Cerebellar nuclear complex (tissue), 1 donor: ENCODE results near the gene SMG6.
"Not testable (repeated sequence)": the region's sequence is repeated elsewhere in the genome, so short reads cannot be mapped to it uniquely, and the experiment has no call there.

Source experiments
- DNase-seq, 2 experiments: peaks; one replicate each; lab custom pipeline; 2025; lab: John Stamatoyannopoulos, UW

SMG6 gene

DNA sequence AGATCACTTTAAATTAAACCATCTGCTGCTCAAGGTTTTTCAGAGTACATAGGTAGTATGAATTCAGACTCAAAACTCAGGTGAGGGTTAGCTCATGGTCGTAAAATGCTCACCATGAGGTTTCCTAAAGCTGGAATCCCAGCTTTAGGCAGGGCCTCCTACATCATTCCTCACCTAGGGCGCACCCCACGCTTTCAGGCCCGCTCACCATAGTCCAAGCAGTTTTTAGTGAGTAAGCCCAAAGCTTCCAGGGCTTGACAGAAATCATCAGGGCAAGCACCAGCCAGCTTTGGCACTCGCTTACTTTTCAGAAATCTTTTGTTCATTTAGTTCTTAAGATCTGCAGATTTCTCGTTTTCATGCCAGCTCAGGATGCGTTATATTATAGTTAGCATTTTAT lies 158.9 kb downstream of the SMG6 start:
- DNase-seq: no peak

DNA sequence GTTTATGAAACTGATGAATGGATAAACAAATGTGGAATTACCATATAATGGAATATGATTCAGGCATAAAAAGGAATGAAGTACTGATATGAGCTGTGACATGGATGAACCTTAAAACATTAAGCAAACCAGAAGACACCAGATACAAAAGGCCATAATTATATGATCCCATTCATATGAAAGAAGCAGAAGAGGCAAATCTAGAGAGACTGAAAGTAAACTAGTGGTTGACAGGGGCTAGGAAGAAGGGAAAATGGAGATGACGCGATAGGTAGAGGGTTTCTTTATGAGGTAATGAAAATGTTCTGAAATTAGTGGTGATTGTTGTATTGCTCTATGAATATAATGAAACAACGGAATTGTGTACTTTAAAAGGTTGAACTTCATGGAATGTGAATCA lies 160.3 kb downstream of the SMG6 start:
- no peak for DNase-seq

DNA sequence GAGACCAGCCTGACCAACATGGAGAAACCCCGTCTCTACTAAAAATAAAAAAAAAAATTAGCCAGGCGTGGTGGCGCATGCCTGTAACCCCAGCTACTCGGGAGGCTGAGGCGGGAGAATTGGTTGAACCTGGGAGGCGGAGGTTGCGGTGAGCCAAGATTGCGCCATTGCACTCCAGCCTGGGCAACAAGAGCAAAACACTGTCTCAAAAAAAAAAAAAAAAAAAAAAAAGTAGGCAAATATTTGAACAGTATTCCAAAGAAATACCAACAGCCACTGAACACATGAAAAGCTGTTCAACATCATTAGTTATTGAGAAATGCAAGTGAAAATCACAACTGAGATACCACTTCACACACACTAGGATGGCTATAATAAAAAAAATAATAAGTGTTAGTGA lies 160.9 kb downstream of the SMG6 start:
- DNase-seq: not testable (repeated sequence)

DNA sequence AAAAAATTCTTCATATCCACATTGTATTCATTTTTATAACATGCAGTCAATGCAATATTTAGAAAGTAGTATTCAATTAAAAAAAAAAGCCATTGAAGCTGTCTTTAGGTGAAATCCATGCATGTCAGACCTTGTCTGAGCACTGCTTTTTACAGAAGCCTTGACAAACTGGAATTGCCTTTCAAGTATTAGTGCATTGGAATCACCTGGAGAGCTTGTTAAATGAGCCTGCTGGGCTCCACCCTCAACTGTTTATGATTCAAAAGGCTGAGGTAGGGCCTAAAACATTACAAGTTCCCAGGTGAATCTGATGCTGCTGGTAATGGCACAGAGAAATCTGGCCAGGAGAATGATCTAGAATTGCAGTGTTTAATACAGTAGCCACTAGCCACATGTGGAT lies 162.9 kb downstream of the SMG6 start:
- DNase-seq: no peak

DNA sequence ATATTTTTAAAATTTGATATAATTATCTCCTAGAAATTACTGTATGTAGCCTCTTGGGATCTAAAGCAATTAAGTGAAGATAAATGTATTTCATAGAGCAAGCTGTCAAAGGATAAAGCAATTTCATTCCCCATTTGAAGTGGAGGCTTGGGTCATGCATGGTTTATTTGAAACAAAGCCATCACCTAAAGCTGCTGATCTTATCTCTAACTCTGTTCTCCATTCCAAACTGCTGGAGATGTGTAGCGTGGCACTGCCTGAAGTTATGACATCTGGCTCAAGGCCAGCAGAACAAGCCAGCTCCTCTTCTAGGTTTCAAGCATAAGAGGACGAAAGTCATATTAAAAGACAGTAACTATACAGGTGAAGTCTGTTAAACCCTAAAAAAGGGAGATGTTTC lies 164.8 kb downstream of the SMG6 start:
- no peak for DNase-seq

DNA sequence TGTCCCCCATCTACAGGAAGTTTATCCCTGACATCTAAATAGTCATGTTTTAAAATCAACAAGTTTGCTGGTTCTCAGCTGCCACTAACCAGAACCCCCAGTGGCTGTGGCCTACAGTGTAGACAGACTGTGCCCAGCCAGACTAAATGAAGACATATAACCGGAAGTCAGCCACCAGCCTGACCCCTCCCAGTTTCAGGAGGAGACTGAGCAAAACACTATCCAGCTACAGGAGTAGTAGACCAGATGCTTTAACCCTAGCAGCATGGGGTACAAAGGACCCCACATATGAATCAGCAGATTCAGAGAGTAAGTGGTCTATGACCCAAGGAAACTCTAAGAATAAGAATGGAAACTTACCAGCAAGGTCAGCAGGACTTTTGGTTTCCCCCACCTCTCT lies 165.3 kb downstream of the SMG6 start:
- no peak for DNase-seq

DNA sequence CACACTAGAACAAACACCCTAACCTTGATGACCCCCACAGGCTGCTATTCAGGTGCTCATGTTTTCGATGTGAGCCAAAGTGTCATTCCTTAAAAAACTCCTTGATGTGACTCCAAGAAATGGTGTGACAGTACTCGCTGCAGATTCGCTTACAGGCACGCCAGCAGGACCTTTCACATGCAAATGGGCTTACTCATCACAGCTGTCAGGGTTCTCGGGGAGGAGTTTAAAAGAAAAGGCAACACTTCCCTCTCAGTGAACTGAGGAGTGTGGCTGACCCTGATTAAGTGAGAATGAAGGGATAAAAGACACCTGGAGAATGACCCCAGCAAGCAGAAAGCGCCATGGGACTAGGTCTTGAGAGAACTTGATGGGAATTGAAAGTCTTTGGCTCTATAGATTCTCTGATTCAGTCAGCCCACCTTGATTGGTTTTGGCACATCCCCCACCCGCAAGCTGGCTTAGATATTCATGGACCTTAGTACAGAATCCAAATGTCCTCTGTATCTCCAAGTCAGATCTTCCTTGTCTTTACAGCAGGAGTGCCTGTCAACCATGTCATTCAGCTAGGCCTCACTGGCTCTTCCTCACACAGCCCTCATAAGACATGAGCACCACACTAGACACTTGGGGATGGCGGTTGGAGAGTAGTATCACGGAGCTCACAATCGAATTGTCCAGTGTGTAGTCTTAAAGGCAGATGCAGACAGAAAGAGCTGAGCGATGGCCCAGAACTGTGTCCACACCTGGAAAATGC lies 166.1 kb downstream of the SMG6 start:
- DNase-seq: no peak

DNA sequence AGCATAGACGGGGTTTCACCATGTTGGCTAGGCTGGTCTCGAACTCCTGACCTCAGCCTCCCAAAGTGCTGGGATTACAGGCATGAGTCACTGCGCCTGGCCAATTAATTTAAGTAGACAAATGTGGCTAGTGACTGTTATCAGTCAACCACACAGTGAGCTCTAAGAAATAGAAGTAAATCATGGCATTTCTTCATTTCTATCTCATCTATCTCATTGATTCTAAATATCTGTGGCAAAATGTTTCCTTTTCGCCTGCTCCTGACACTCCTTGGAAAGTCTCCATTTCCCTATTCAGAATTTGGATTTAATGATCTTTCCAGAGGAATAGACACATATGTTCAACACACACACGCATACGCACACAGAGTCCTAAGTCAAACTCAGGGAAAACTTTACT lies 167.3 kb downstream of the SMG6 start:
- no peak for DNase-seq

DNA sequence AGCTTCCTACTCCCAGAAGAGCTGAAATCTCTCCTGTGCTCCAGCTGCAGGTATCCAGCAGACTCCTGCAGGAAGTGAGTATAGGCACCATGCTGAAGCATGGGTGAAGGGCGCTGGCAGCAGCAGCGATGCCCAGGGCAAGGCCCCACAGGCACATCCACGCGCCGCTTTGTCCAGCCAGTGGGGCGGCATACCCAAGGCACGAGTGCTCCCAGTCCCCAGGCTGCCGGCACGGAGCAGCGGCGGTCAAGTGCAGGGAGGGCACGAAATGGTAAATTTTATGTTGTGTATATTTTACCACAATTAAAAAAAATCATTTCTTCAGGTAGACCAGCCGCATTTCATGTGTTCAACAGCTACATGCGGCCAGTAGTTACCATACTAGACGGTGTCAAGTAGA lies 175.6 kb downstream of the SMG6 start:
- no peak for DNase-seq

DNA sequence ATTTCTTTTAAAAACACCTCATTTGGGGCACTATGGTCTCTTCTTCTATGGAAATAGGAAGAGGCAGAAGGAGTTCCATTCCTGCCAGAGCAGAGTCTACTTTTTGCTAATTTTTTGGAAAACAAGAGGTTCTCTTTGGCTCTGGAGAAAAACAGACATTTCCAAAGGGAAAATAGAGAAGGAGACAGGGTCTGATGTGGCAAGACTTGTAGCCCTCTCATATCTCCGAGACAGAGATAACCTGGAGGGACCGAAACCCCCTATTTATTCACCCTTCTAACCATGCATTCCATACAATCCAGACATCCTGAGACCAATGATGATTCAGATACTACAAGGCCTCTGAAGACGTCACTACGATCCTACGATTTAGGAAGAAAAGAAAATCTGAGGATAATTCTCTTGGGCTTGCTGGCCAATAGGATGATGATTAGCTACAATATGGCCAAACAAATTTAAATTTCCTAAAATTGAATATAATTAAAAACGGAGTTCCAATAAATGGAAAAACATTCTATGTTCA lies 178.5 kb downstream of the SMG6 start:
- no peak for DNase-seq

DNA sequence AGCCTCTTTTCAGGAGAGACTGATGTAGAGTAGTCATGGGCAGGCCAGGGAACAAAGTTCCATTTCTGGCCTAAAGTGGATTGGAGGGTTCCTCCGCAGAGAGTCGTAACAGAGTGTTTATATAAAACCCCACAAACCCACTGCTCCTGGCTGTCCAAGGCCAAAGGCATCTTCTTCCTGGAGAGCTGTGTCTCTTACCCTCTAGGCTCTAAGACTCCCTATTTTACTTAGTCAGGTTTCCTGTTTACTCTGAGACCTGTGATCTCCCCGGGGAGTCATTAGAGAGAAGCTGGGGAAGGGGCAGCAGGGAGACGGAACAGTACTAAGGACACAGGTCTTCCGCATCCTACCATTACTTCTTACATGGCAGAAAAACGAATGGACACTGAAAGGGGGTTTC lies 179.2 kb downstream of the SMG6 start:
- no peak for DNase-seq

DNA sequence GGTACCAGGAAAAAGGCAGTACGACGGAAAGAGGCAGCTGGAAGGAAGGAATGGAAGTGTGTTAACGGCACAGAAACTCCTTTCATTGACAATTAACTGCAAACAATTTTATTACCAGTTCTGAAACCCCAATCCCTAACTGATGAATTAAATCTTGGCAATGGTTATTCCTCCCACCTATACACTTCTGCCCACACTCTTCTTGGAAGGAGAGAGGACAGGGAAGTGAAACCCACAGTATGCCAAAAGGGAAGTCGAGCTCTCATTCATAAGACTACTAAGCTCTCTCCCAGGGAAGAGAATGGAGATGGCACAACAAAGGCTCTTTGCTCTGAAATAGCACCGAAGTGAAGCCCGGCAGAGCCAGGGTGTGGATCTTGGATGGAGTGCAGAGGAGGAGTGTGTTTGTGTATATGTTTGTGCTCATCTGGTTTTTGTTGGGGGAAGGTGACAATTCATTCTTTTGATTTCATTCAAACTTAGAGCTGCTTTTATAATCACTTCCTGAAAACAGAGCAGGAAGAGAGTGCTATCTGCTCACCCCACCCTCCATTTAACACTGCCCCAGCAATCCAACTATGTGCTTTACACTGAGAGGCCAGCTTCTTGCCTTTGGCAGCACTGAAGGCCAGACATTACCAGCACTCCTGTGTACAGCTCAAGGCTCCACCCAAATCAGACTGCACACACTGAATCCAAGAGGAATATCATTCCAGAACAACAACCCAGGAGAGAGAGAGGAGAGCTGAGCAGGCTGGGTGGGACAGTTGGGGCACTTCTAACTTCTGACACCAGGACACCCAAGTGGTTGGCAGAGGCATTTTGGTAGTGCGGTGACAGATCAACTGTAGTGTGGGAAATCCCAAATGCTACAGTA lies 180.0 kb downstream of the SMG6 start:
- no peak for DNase-seq

DNA sequence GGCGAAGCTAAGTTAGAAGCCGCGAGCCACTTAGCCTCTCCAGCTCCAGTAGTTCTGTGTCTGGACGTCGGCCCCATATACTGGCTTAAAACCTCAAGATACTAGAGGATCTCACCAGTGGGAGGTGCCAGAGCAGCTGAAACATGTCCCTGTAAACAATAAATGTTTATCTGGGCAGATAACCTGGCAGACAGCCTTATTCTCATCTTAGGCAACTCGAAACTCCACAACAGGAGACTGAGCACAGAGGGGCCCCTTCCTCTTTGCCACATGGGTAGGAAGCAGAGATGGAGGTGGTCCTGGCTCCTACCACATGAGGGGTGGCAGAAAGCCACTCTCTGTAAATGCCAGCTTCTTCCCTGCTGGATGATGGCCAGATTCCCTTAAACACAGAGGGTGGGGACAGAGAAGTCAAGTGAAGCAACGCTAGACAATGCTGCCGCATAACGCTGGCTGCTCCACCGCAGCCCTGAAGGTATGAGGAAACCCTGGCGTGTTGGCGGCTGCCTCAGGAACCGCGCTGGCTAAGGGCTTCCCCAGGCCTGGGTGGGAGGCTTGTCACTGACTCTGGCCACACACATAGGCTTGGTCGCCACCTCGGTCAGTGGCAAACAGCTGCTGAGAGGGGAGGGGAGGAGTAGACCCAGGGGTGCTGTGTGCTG lies 180.8 kb downstream of the SMG6 start:
- no peak for DNase-seq

DNA sequence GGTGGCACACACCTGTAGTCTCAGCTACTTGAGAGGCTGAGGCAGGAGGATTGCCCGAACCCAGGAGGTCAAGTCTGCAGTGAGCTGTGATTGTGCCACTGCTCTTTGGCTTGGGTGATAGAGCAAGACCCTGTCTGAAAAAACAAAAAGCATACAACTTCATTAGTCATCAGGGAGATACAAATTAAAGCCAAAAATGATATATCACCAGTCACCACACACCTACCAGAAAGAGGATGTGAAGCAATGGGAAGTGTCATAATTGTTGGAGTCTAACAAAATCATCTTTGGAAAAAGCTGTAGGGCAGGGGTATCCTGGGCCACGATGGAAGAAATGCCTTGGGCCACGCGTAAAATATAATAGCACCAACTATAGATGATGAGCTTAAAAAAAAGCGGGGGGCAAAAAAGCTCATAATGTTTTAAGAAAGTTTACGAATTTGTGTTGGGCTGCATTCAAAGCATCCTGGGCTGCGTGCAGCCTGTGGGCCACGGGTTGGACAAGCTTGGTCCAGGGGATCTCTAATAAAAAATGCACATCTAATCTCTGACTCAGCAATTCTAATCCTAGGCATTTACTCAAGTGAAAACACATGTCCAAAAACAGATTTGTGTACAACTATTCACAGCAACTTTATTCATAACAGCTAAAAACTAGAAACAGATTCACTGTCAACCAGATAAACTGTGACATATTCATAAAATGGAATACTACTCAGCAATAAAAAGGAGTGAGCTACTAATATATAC lies 182.8 kb downstream of the SMG6 start:
- DNase-seq: no peak

DNA sequence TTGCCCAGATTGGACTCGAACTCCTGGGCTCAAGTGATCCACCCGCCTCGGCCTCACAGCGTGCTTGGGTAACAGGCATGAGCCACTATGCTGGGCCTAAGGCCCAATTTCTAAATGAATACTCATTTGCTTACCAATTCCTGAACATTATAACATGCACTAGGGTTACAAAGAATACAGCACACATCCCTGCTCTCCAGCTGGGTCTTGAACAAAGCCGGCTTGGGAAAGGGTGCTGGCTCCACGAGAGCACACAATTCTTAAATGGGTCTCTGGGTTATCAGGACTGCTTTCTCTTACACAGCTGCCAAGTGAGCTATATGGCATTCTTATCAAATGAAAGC lies 190.3 kb downstream of the SMG6 start:
- no peak for DNase-seq

DNA sequence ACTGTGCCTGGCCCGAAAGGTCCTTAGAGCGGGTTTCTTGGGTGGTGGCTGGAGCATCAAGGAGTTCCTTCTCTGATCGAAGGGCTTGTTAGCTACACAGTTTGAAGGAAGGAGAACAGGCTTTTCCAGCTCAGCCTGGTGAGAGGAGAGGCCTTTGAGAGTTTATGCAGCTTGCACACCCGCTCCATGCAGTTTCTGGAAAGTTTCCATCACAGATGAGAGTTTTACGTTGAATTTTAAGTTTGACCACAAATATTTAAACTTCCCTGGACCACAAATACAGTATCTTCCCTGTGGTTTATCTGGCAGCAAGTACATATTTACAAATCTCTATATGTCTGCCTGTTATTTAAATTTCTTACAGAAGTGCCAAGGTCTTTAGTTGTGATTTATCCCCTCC lies 191.9 kb downstream of the SMG6 start:
- no peak for DNase-seq

DNA sequence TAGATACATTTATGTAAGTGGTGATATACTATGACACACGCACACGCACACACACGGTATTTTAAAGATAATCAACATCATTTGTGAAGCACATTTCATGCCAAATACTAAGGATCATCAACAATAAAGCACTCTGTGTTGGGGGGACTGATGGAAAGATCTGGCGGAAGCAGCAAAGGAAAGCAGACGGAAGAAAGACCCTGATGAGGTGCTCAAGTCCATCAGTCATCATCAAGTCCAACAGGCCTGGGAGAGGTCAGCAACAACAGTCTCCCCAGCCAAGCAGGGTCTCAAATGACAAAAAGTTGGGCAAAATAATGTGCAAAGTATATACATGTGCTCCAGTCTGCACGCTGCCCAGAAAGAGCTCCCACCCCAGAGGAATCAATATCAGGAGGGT lies 193.1 kb downstream of the SMG6 start:
- DNase-seq: no peak

DNA sequence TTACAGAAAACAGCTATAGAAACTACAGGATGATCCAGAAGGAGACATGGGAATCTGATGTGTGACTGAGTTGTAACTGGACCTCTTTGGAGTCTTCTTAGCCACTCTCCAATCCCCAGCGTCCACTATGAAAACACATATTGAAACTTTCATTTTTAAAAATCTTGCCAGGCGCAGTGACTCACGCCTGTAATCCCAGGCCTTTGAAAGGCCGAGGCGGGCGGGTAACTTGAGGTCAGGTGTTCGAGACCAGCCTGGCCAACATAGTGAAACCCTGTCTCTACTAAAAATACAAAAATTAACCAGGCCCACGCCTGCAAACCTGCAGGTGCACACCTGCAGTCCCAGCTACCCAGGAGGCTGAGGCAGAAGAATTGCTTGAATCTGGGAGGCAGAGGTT lies 195.4 kb downstream of the SMG6 start:
- no peak for DNase-seq

DNA sequence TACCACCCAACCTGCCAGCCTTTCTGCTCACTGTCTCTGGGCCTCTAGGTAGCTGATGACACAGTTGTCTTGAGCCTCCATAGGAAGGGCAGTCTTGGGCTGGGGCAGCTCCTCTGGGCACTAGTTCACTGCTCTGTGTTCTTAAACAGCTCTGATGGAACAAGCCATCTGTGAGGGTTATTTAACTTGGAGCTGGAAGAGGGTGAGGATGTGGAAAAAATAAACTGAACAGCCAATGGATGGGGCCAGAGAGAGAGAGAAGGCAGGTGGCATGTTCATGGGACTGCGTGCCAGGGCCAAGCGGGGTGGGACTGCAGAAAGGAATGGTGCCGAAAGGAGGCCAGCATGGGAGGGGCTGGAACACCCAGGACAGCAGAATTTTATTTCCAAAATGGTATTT lies 196.1 kb downstream of the SMG6 start:
- DNase-seq: peak; percentile 86 to 93

DNA sequence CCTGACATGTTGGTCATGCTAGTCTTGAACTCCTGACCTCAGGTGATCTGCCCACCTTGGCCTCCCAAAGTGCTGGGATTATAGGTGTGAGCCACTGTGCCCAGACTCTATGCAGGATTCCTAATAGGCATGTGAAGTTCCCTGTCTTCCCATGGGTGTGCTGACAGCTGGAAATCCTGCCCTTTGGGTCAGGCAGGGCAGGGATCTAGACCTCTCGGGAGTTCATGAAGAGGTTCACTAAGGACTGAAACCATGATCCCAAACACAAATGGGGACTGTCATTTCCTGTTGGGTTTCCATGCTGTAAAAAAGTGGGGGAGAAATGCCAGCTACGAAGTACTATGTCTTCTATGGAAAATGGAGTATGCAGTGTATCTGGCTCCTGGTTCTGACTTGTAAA lies 196.5 kb downstream of the SMG6 start:
- no peak for DNase-seq

DNA sequence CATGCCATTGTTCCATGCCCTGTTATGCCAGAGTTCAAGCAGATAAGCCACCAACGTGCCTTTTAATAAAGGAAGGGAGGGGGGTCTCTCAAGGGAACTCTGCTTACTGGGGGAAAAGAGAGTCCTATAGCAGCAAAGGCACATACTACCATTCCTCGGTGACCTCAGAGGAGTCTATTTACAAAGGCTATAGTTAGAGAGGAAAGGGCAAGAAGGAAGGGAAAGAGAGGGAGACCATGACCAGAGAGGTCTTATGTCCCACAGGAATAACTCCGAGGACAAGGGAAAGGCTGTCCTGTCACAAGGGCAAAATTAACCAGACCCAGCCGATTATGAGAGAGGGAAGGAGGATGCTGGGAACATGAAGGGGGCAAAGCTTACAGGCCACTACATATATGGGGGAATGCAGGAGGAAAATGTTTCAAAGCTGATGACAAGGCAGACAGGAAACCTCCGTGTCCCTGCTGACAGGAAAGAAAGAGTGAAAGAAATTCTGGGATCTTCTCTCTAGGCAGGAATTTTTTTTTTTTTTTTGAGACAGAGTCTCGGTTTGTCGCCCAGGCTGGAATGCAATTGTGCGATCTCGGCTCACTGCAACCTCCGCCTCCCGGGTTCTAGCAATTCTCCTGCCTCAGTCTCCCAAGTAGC lies 197.2 kb downstream of the SMG6 start:
- DNase-seq: no peak

DNA sequence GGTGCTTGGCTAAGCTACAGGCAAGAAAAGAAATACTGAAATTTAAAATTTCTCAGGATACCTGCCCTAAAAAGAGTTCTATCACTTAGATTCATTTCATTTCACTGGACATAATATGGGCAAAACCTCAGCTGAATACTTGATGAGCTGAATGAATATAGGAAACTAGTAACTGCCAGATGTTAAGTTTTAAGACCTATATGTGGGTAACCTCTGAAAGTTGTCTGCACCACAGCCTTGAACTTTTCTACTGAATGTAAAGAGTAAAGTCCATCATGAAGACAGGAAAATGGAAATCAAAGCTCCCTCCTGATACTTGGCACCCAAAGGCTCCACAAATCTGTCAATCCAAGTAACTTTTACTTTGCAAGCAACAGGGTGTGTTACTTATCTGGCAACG lies 197.9 kb downstream of the SMG6 start:
- no peak for DNase-seq
